WTC11 (cell line): ENCODE data around the gene SCEL.
"Not testable (repeated sequence)": the region's sequence is repeated elsewhere in the genome, so short reads cannot be mapped to it uniquely, and the experiment has no call there.

Experiments used
- CBFB ChIP-seq: sonication (generic); formaldehyde crosslinking; IDR thresholded peaks from 2 replicates; pipeline ENCODE4 v1.8.1; 2022; ENCODE audit warnings: mild to moderate bottlenecking, low read depth, missing genetic modification reagents
- JUN ChIP-seq: sonication (generic); formaldehyde crosslinking; IDR thresholded peaks from 2 replicates; pipeline ENCODE4 v1.8.0; 2023; ENCODE audit warnings: mild to moderate bottlenecking, missing genetic modification reagents
- NR2C2 ChIP-seq: sonication (generic); formaldehyde crosslinking; IDR thresholded peaks from 2 replicates; pipeline ENCODE4 v1.8.0; 2022; ENCODE audit warnings: mild to moderate bottlenecking, missing genetic modification reagents
- TF ChIP-seq, protein P1 (sequence below): fragments of 200-600 bp; IDR thresholded peaks from 2 replicates; pipeline ENCODE4 v1.8.0; 2022; ENCODE audit warnings: antibody characterized with exemption
- TF ChIP-seq, protein P2 (sequence below): sonication (generic); formaldehyde crosslinking; IDR thresholded peaks from 2 replicates; pipeline ENCODE4 v1.8.1; 2022; ENCODE audit warnings: low read depth, missing genetic modification reagents, borderline replicate concordance

DNA sequence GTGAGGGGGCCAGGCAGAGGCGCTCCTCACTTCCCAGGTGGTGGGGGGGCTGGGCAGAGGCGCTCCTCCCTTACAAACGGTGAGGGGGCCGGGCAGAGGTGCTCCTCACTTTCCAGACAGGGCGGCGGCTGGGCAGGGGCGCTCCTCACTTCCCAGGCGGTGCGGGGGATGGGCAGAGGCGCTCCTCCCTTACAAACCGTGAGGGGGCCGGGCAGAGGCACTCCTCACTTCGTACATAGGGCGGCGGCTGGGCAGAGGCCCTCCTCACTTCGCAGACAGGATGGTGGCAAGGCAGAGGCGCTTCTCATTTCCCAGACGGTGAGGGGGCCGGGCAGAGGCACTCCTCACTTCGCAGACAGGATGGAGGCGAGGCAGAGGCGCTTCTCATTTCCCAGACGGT is 124.5 kb downstream of the SCEL start:
- not testable (repeated sequence) for TF ChIP-seq JUN, NR2C2, CBFB
- TF ChIP-seq, protein P1, sequence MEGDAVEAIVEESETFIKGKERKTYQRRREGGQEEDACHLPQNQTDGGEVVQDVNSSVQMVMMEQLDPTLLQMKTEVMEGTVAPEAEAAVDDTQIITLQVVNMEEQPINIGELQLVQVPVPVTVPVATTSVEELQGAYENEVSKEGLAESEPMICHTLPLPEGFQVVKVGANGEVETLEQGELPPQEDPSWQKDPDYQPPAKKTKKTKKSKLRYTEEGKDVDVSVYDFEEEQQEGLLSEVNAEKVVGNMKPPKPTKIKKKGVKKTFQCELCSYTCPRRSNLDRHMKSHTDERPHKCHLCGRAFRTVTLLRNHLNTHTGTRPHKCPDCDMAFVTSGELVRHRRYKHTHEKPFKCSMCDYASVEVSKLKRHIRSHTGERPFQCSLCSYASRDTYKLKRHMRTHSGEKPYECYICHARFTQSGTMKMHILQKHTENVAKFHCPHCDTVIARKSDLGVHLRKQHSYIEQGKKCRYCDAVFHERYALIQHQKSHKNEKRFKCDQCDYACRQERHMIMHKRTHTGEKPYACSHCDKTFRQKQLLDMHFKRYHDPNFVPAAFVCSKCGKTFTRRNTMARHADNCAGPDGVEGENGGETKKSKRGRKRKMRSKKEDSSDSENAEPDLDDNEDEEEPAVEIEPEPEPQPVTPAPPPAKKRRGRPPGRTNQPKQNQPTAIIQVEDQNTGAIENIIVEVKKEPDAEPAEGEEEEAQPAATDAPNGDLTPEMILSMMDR: not testable (repeated sequence)
- TF ChIP-seq, protein P2, sequence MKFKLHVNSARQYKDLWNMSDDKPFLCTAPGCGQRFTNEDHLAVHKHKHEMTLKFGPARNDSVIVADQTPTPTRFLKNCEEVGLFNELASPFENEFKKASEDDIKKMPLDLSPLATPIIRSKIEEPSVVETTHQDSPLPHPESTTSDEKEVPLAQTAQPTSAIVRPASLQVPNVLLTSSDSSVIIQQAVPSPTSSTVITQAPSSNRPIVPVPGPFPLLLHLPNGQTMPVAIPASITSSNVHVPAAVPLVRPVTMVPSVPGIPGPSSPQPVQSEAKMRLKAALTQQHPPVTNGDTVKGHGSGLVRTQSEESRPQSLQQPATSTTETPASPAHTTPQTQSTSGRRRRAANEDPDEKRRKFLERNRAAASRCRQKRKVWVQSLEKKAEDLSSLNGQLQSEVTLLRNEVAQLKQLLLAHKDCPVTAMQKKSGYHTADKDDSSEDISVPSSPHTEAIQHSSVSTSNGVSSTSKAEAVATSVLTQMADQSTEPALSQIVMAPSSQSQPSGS: not testable (repeated sequence)
